DOHH2 (cell line): ENCODE data around the gene HLCS.

Source experiments
- H3F3A ChIP-seq: fragments of 200-600 bp; sonication (generic), shearing (Covaris generic); 2 replicates; pipeline ENCODE4 v1.6.0; 2016; ENCODE audit warnings: antibody characterized with exemption, mild to moderate bottlenecking; ENCODE audit not compliant: control insufficient read depth, insufficient read depth
- H3K27ac ChIP-seq: fragments of 200-600 bp; sonication (generic); 2 replicates; pipeline ENCODE4 v1.5.1; 2014; ENCODE audit warnings: low read depth, mild to moderate bottlenecking, low read length, moderate library complexity
- H3K27me3 ChIP-seq: fragments of 200-600 bp; sonication (generic); 2 replicates; pipeline ENCODE4 v1.6.1; 2014; ENCODE audit warnings: mild to moderate bottlenecking, low read length, mixed read lengths; ENCODE audit not compliant: control insufficient read depth
- H3K36me3 ChIP-seq: fragments of 200-600 bp; sonication (generic); 2 replicates; pipeline ENCODE4 v1.6.1; 2014; ENCODE audit warnings: mild to moderate bottlenecking, low read length, moderate library complexity, mixed read lengths; ENCODE audit not compliant: control insufficient read depth
- H3K4me1 ChIP-seq: fragments of 200-600 bp; sonication (generic); 2 replicates; pipeline ENCODE4 v1.6.1; 2014; ENCODE audit warnings: mild to moderate bottlenecking, low read length, mixed read lengths; ENCODE audit not compliant: control insufficient read depth
- H3K4me2 ChIP-seq: fragments of 200-600 bp; sonication (generic); 2 replicates; pipeline ENCODE4 v1.6.0; 2014; ENCODE audit warnings: mild to moderate bottlenecking, low read length, moderate library complexity
- H3K4me3 ChIP-seq: fragments of 200-600 bp; sonication (generic); 2 replicates; pipeline ENCODE4 v1.5.1; 2014; ENCODE audit warnings: mild to moderate bottlenecking, low read length, mixed read lengths
- H3K79me2 ChIP-seq: fragments of 200-600 bp; sonication (generic); 2 replicates; pipeline ENCODE4 v1.6.1; 2014; ENCODE audit warnings: mild to moderate bottlenecking, low read length, mixed read lengths; ENCODE audit not compliant: control insufficient read depth
- H3K9me2 ChIP-seq: fragments of 200-600 bp; sonication (generic); replicated peaks from 2 replicates; pipeline ENCODE4 v1.6.1; 2014; ENCODE audit warnings: mild to moderate bottlenecking, low read length, mixed read lengths; ENCODE audit not compliant: control insufficient read depth
- H3K9me3 ChIP-seq: fragments of 200-600 bp; sonication (generic); 2 replicates; pipeline ENCODE4 v1.6.1; 2014; ENCODE audit warnings: antibody characterized with exemption, low read length, mixed read lengths; ENCODE audit not compliant: control insufficient read depth, insufficient read depth
- H4K20me1 ChIP-seq: fragments of 200-600 bp; sonication (generic); 2 replicates; pipeline ENCODE4 v1.6.0; 2014; ENCODE audit warnings: low read depth, mild to moderate bottlenecking, antibody characterized with exemption, low read length, moderate library complexity; ENCODE audit not compliant: control insufficient read depth, insufficient read depth
- CTCF ChIP-seq: fragments of 200-600 bp; sonication (generic); IDR thresholded peaks from one replicate; pipeline ENCODE4 v1.5.1; 2014; ENCODE audit warnings: antibody characterized with exemption, mild to moderate bottlenecking, low read depth, low read length; ENCODE audit not compliant: poor library complexity, severe bottlenecking
- EZH2phosphoT487 ChIP-seq: fragments of 200-600 bp; sonication (generic); IDR thresholded peaks from 2 replicates; pipeline ENCODE4 v1.6.1; 2017; ENCODE audit warnings: borderline replicate concordance, mild to moderate bottlenecking, antibody characterized with exemption, low read length, moderate library complexity, mixed read lengths

The HLCS gene

GRCh38 chr21:36709868-36710728 is 256.4 kb downstream of the HLCS start:
- H3K9me2 ChIP-seq, result no peaks in the 10 kb centered on the region
- no peaks in the 10 kb centered on the region for H4K20me1 ChIP-seq
- H3K36me3 ChIP-seq, result no peaks in the 10 kb centered on the region
- H3K27me3 ChIP-seq, result peaks cover 40% of the 10 kb centered on the region
- H3K27ac ChIP-seq, result no peak overlapping the region
- no peaks in the 10 kb centered on the region for H3K9me3 ChIP-seq
- no peak overlapping the region for H3K4me3 ChIP-seq
- H3K4me2 ChIP-seq, result no peak overlapping the region
- H3K4me1 ChIP-seq, result no peaks in the 10 kb centered on the region
- no peaks in the 10 kb centered on the region for H3K79me2 ChIP-seq
- TF ChIP-seq EZH2phosphoT487, result no peak
- TF ChIP-seq CTCF, result no peak
- H3F3A ChIP-seq, result no peaks in the 10 kb centered on the region

GRCh38 chr21:36709030-36709867 is 257.2 kb downstream of the HLCS start:
- TF ChIP-seq EZH2phosphoT487 (no peak), CTCF (no peak)
- Histone ChIP-seq H3K27ac (no peak overlapping the region), H3K4me1 (no peaks in the 10 kb centered on the region), H4K20me1 (no peaks in the 10 kb centered on the region), H3K9me3 (no peaks in the 10 kb centered on the region), H3K79me2 (no peaks in the 10 kb centered on the region), H3K4me2 (no peak overlapping the region), H3K4me3 (no peak overlapping the region), H3F3A (no peaks in the 10 kb centered on the region), H3K27me3 (peaks cover 40% of the 10 kb centered on the region), H3K9me2 (no peaks in the 10 kb centered on the region), H3K36me3 (no peaks in the 10 kb centered on the region)

- no peaks in the 10 kb centered on the region for H3K79me2 ChIP-seq
- H3K27ac ChIP-seq, result no peak overlapping the region
- no peaks in the 10 kb centered on the region for H3K4me1 ChIP-seq
- no peak overlapping the region for H3K4me3 ChIP-seq
- H4K20me1 ChIP-seq, result no peaks in the 10 kb centered on the region
- TF ChIP-seq EZH2phosphoT487 (no peak), CTCF (no peak)
- H3K9me3 ChIP-seq, result no peaks in the 10 kb centered on the region
- no peak overlapping the region for H3K4me2 ChIP-seq
- H3K36me3 ChIP-seq, result no peaks in the 10 kb centered on the region
- H3K27me3 ChIP-seq, result peaks cover 41% of the 10 kb centered on the region
- no peaks in the 10 kb centered on the region for H3F3A ChIP-seq
- no peaks in the 10 kb centered on the region for H3K9me2 ChIP-seq
Measured at GRCh38 chr21:36708286-36709029, 258.0 kb downstream of the HLCS start.
